Stomach (tissue), 4 donors: Measurements from ENCODE around the gene IL4R.

Source experiments
- POLR2A ChIP-seq, 4 donors: fragments of 450-650 bp; IDR thresholded peaks; one replicate each; pipeline ENCODE4 v1.6.1; 2016; ENCODE audit warnings: antibody characterized with exemption in 4 of 4, control low read depth in 2 of 4, mild to moderate bottlenecking in 1 of 4, moderate library complexity in 1 of 4
- POLR2AphosphoS5 ChIP-seq, 3 donors: sonication (generic); formaldehyde crosslinking; IDR thresholded peaks; one replicate each; pipeline ENCODE4 v1.6.1; 2016; ENCODE audit warnings: antibody characterized with exemption in 3 of 3
- TF ChIP-seq, protein P1 (sequence below), 7 experiments: fragments of 450-650 bp in 4 of 7; fragments of 200-600 bp in 3 of 7; sonication (generic) in 3 of 7; IDR thresholded peaks; one replicate each; pipeline ENCODE4 v1.5.1; 2016 to 2019; ENCODE audit warnings: antibody characterized with exemption in 7 of 7, control low read depth in 2 of 7, mild to moderate bottlenecking in 1 of 7

DNA sequence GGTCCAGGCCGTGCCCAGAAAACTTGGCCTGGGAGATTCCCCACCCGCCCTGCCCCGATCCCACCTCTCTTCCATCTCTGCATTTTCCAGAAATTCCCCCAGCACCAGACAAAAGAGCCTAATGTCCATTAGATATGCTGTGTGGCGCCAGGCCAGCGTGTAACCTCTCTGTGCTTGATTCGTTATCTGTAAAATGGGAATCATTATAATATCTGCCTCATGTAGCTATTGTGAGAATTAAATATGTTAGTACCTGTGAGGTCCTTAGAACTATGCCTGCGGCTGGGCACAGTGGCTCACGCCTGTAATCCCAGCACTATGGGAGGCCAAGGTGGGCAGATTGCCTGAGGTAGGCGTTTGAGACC, 54.6 kb downstream of the IL4R start:
- TF ChIP-seq, protein P1, sequence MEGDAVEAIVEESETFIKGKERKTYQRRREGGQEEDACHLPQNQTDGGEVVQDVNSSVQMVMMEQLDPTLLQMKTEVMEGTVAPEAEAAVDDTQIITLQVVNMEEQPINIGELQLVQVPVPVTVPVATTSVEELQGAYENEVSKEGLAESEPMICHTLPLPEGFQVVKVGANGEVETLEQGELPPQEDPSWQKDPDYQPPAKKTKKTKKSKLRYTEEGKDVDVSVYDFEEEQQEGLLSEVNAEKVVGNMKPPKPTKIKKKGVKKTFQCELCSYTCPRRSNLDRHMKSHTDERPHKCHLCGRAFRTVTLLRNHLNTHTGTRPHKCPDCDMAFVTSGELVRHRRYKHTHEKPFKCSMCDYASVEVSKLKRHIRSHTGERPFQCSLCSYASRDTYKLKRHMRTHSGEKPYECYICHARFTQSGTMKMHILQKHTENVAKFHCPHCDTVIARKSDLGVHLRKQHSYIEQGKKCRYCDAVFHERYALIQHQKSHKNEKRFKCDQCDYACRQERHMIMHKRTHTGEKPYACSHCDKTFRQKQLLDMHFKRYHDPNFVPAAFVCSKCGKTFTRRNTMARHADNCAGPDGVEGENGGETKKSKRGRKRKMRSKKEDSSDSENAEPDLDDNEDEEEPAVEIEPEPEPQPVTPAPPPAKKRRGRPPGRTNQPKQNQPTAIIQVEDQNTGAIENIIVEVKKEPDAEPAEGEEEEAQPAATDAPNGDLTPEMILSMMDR (IDR thresholded peaks at IDR 0.05) = no peak
- TF ChIP-seq POLR2AphosphoS5 (IDR thresholded peaks at IDR 0.05) = no peak
- TF ChIP-seq POLR2A (IDR thresholded peaks at IDR 0.05) = no peak
